Progenitor cell of endocrine pancreas (in vitro differentiated cells): ENCODE data around the gene TUBGCP4. TPM values are rescaled to one million over a fixed set of nuclear protein-coding genes. Genes with fewer than 3 reads are reported as not detected.

Source experiments
- DNase-seq: peaks from one replicate; pipeline ENCODE4 v3.0.0; 2021; ENCODE audit warnings: low spot score; ENCODE audit not compliant: unreplicated experiment
- H3K27ac Mint-ChIP-seq: 2 replicates; pipeline ENCODE4 v1.8.0; 2021; ENCODE audit warnings: mild to moderate bottlenecking, moderate library complexity, mixed read lengths
- H3K27me3 Mint-ChIP-seq: 2 replicates; pipeline ENCODE4 v1.8.0; 2021; ENCODE audit warnings: mixed read lengths
- H3K36me3 Mint-ChIP-seq: 2 replicates; pipeline ENCODE4 v1.8.0; 2022; ENCODE audit warnings: mixed read lengths; ENCODE audit not compliant: insufficient read depth
- H3K4me1 Mint-ChIP-seq: 2 replicates; pipeline ENCODE4 v1.8.0; 2021; ENCODE audit warnings: low read depth, mixed read lengths
- H3K4me3 Mint-ChIP-seq: 2 replicates; pipeline ENCODE4 v1.8.0; 2021; ENCODE audit warnings: low read depth, mild to moderate bottlenecking, moderate library complexity, mixed read lengths
- H3K9me3 Mint-ChIP-seq: 2 replicates; pipeline ENCODE4 v1.8.0; 2021; ENCODE audit warnings: low read depth, mixed read lengths
- CTCF ChIP-seq: fragments of 200-600 bp; sonication (generic); IDR thresholded peaks from one replicate; pipeline ENCODE4 v1.5.0; 2021; ENCODE audit warnings: antibody characterized with exemption, mild to moderate bottlenecking; ENCODE audit not compliant: unreplicated experiment
- total RNA-seq: library from RNA; stranded (reverse); gene quantifications from 2 replicates; pipeline ENCODE4 v1.2.1, GENCODE V29; 2021

Gene TUBGCP4
- total RNA-seq, 1 donor from 2014 or later: 41.9 TPM

- TF ChIP-seq CTCF: no peak
- H3K27ac Mint-ChIP-seq: no peak overlapping the region
- no peaks in the 10 kb centered on the region for H3K9me3 Mint-ChIP-seq
- H3K4me1 Mint-ChIP-seq: no peaks in the 10 kb centered on the region
- no peak overlapping the region for H3K4me3 Mint-ChIP-seq
- peaks cover 47% of the 10 kb centered on the region for H3K36me3 Mint-ChIP-seq
- no peak for DNase-seq
- no peaks in the 10 kb centered on the region for H3K27me3 Mint-ChIP-seq
Measured at GRCh38 chr15:43406189-43406588, 35.3 kb downstream of the TUBGCP4 start.

- H3K27me3 Mint-ChIP-seq: no peaks in the 10 kb centered on the region
- H3K27ac Mint-ChIP-seq: no peak overlapping the region
- H3K36me3 Mint-ChIP-seq: peaks cover 45% of the 10 kb centered on the region
- no peaks in the 10 kb centered on the region for H3K9me3 Mint-ChIP-seq
- TF ChIP-seq CTCF: no peak
- no peak for DNase-seq
- no peaks in the 10 kb centered on the region for H3K4me1 Mint-ChIP-seq
- no peak overlapping the region for H3K4me3 Mint-ChIP-seq
Measured at GRCh38 chr15:43406808-43407207, 35.9 kb downstream of the TUBGCP4 start.

GRCh38 chr15:43408789-43409188 lies 37.9 kb downstream of the TUBGCP4 start:
- Mint-ChIP-seq H3K4me3 (no peak overlapping the region), H3K9me3 (no peaks in the 10 kb centered on the region), H3K27ac (peak overlapping the region; percentile 34), H3K4me1 (no peaks in the 10 kb centered on the region), H3K36me3 (peaks cover 49% of the 10 kb centered on the region), H3K27me3 (no peaks in the 10 kb centered on the region)
- DNase-seq: no peak
- TF ChIP-seq CTCF: no peak

- Mint-ChIP-seq H3K36me3 (peaks cover 47% of the 10 kb centered on the region), H3K4me3 (no peak overlapping the region), H3K4me1 (no peaks in the 10 kb centered on the region)
Measured at GRCh38 chr15:43410572-43411214, 39.8 kb downstream of the TUBGCP4 start.

GRCh38 chr15:43412096-43412495 lies 41.2 kb downstream of the TUBGCP4 start:
- no peaks in the 10 kb centered on the region for H3K9me3 Mint-ChIP-seq
- H3K27ac Mint-ChIP-seq: no peak overlapping the region
- no peaks in the 10 kb centered on the region for H3K27me3 Mint-ChIP-seq
- no peak for TF ChIP-seq CTCF
- no peaks in the 10 kb centered on the region for H3K4me1 Mint-ChIP-seq
- H3K36me3 Mint-ChIP-seq: peaks cover 41% of the 10 kb centered on the region
- DNase-seq: no peak
- H3K4me3 Mint-ChIP-seq: no peak overlapping the region

More at GRCh38 chr15:43410572-43411214, 39.8 kb downstream of the TUBGCP4 start:
- no peak for DNase-seq
- H3K9me3 Mint-ChIP-seq: no peaks in the 10 kb centered on the region
- H3K27ac Mint-ChIP-seq: peak overlapping the region; percentile 66
- H3K27me3 Mint-ChIP-seq: no peaks in the 10 kb centered on the region
- no peak for TF ChIP-seq CTCF
